GM12878 (cell line): Measurements from ENCODE around the gene MAN1B1. TPM values are rescaled to one million over a fixed set of nuclear protein-coding genes. Genes with fewer than 3 reads are reported as not detected.

Experiments
- ATAC-seq: fragments of 200-7000 bp; cut with Tn5 transposase; 3 replicates; pipeline ENCODE4 v1.9.1; 2020; ENCODE audit warnings: mild to moderate bottlenecking, moderate library complexity
- BruUV-seq: library from RNA; stranded (reverse); fragments of 400-500 nt; replicated peaks from 2 replicates; lab custom pipeline; 2021; lab: Mats Ljungman, UMichigan
- CTCF ChIA-PET: fragments of 300-600 bp; sonication (Branson Sonifier 250); formaldehyde crosslinking; extraction: SDS; loops from one replicate; lab custom pipeline; 2021; ENCODE audit warnings: inconsistent platforms; lab: Yijun Ruan, JAX
- POLR2A ChIA-PET: fragments of 350-600 bp; formaldehyde crosslinking; extraction: SDS; loops from one replicate; lab custom pipeline; 2021; ENCODE audit warnings: inconsistent platforms; lab: Charles Lee
- RAD21 ChIA-PET: fragments of 300-600 bp; sonication (Branson Sonifier 250); formaldehyde crosslinking; loops from one replicate; lab custom pipeline; 2023; ENCODE audit warnings: antibody characterized with exemption; ENCODE audit not compliant: unreplicated experiment; lab: Charles Lee
- SMC1A ChIA-PET: fragments of 300-600 bp; sonication (Branson Sonifier 250); formaldehyde crosslinking; loops from one replicate; lab custom pipeline; 2023; ENCODE audit not compliant: unreplicated experiment, uncharacterized antibody; lab: Charles Lee
- DNase-seq: peaks from one replicate; pipeline ENCODE4 v3.0.0-alpha.2; 2011; ENCODE audit warnings: low read depth, low spot score
- FAIRE-seq: peaks from 3 replicates; lab custom pipeline; 2011; peaks lifted over from hg19 to GRCh38; lab: Jason Lieb, UNC
- H2AFZ ChIP-seq: 2 replicates; pipeline ENCODE4 v1.6.0; 2011; ENCODE audit warnings: low read depth, low read length, control low read depth; ENCODE audit not compliant: control insufficient read depth
- H3K27ac ChIP-seq: 2 replicates; pipeline ENCODE4 v1.5.1; 2011; ENCODE audit warnings: control low read depth; ENCODE audit not compliant: control insufficient read depth, insufficient read depth
- H3K27me3 ChIP-seq, 2 experiments: replicated peaks in 1 of 2; 2 replicates each; pipeline versions ENCODE4 v1.6.0 to v1.6.1; 2011; ENCODE audit warnings: low read length in 1 of 2; ENCODE audit not compliant: control insufficient read depth in 2 of 2, insufficient read depth in 2 of 2
- H3K36me3 ChIP-seq, 2 experiments: 2 replicates each; pipeline ENCODE4 v1.5.1; 2011; ENCODE audit warnings: low read length in 1 of 2; ENCODE audit not compliant: control insufficient read depth in 2 of 2, insufficient read depth in 2 of 2
- H3K4me1 ChIP-seq: 2 replicates; pipeline ENCODE4 v1.6.1; 2011; ENCODE audit warnings: mild to moderate bottlenecking, low read length, moderate library complexity, mixed read lengths; ENCODE audit not compliant: control insufficient read depth, insufficient read depth
- H3K4me2 ChIP-seq: 2 replicates; pipeline ENCODE4 v1.6.0; 2011; ENCODE audit warnings: control low read depth; ENCODE audit not compliant: control insufficient read depth, insufficient read depth
- H3K4me3 ChIP-seq: fragments of 200-600 bp; sonication (generic); 2 replicates; pipeline ENCODE4 v1.5.1; 2016
- H3K79me2 ChIP-seq: 2 replicates; pipeline ENCODE4 v1.6.0; 2011; ENCODE audit warnings: low read length; ENCODE audit not compliant: control insufficient read depth, insufficient read depth
- H3K9ac ChIP-seq: 2 replicates; pipeline ENCODE4 v1.8.0; 2011; ENCODE audit warnings: low read length, control low read depth, mixed read lengths; ENCODE audit not compliant: control insufficient read depth, insufficient read depth
- H3K9me3 ChIP-seq: replicated peaks from 3 replicates; pipeline ENCODE4 v1.5.1; 2011; ENCODE audit warnings: mild to moderate bottlenecking, low read length; ENCODE audit not compliant: control insufficient read depth, insufficient read depth
- H4K20me1 ChIP-seq: 2 replicates; pipeline ENCODE4 v1.6.0; 2011; ENCODE audit not compliant: control insufficient read depth, insufficient read depth
- PKNOX1 ChIP-seq: fragments of 450-650 bp; IDR thresholded peaks from 2 replicates; pipeline ENCODE4 v1.6.1; 2016; ENCODE audit warnings: mild to moderate bottlenecking
- STAT1 ChIP-seq: fragments of 450-650 bp; conservative IDR thresholded peaks from 2 replicates; pipeline ENCODE4 v1.6.1; 2014; ENCODE audit warnings: antibody characterized with exemption, mild to moderate bottlenecking
- WGBS: methylation state at CpG from one replicate; pipeline ENCODE4 v1.1.6; 2016; ENCODE audit warnings: low lambda C conversion rate; ENCODE audit not compliant: insufficient replicate concordance, insufficient coverage; ENCODE audit errors: missing lambda C conversion rate; 5-methylcytosine and 5-hydroxymethylcytosine counted together
- in situ Hi-C: fragments of 300-500 bp; cut with MboI; formaldehyde crosslinking; loops from 9 replicates; pipeline ENCODE4 v1.14.3; 2018; ENCODE audit warnings: mixed read lengths
- intact Hi-C: fragments of 100-400 bp; cut with micrococcal nuclease; formaldehyde crosslinking; loops from one replicate; pipeline ENCODE4 v1.14.2; 2022; ENCODE audit not compliant: unreplicated experiment
- polyA plus RNA-seq, 11 experiments: library from polyadenylated mRNA; depleted of rRNA in 4 of 11; unstranded in 6 of 11; stranded (reverse) in 5 of 11; fragments of >200 nt; fragmentation: Nextera tagmentation in 4 of 11; fragmentation: Illumina TruSeq in 1 of 11; extraction: Ambion mirVana in 4 of 11; extraction: Trizol in 1 of 11; gene quantifications; 1 replicate in 1 of 11; 2 replicates in 10 of 11; pipeline versions ENCODE4 v1.2.1 to v1.2.3, GENCODE V29; 2011 to 2016; ENCODE audit warnings: inconsistent platforms in 2 of 11, missing spikeins in 2 of 11, low read depth in 1 of 11
- total RNA-seq, 4 experiments: library from RNA; depleted of rRNA in 3 of 4; stranded (reverse); fragments of >200 nt in 3 of 4; fragmentation: Illumina TruSeq in 1 of 4; extraction: Trizol in 1 of 4; gene quantifications; 2 replicates each; pipeline versions ENCODE4 v1.2.1 to v1.2.3, GENCODE V29; 2013 to 2021

Gene MAN1B1
- total and polyA plus RNA-seq, 10 of the 15 experiments (the other 5 are each of a cell fraction or from before 2014, with no cell fraction given), result 0.71 to 34.1 (median 22.7) TPM

GRCh38 chr9:137068539-137069507, 18.0 kb upstream of the MAN1B1 start:
- intact Hi-C loops (loop anchor here (5.0 kb wide), 1 partner anchor 48 kb away; no protein-coding TSS in a partner anchor), in situ Hi-C loops (no loop called here)
- FAIRE-seq (no peak), DNase-seq (no peak), ATAC-seq (no peak)
- Histone ChIP-seq H3K4me1 (peaks cover 25% of the 10 kb centered on the region), H3K4me3 (peak overlapping the region; percentile 80), H3K27me3 (no peaks in the 10 kb centered on the region), H3K79me2 (peaks cover 7% of the 10 kb centered on the region), H3K9me3 (no peaks in the 10 kb centered on the region), H3K27ac (no peak overlapping the region), H2AFZ (no peak overlapping the region), H4K20me1 (no peaks in the 10 kb centered on the region), H3K36me3 (no peaks in the 10 kb centered on the region; a peak in 2 of 4 replicates), H3K9ac (peak overlapping the region; percentile 56), H3K4me2 (peak overlapping the region; percentile 90)
- ChIA-PET SMC1A (interaction anchor here (0.8 to 7.2 kb wide), 11 partner anchors 8 to 169 kb away, joined by 3 to 30 read pairs (median 8); partner anchors contain the start of genes MAN1B1 and NPDC1), RAD21 (interaction anchor here (0.6 to 5.0 kb wide), 19 partner anchors 8 to 168 kb away, joined by 3 to 25 read pairs (median 9); partner anchors contain the start of genes CYSRT1, MAN1B1, NPDC1 and RNF224), CTCF (interaction anchor here (0.8 to 7.9 kb wide), 33 partner anchors 8 to 282 kb away, joined by 3 to 81 read pairs (median 7); partner anchors contain the start of genes CYSRT1, FBXW5, FUT7 and MAN1B1), POLR2A (interaction anchor here (0.6 to 3.5 kb wide), 12 partner anchors 8 to 154 kb away, joined by 3 to 22 read pairs (median 4); partner anchors contain the start of genes MAN1B1 and UAP1L1)
- 48% methylated on average over 17 of the region's 17 CpGs for WGBS
- peak; percentile 85 for TF ChIP-seq PKNOX1
- TF ChIP-seq STAT1, result no peak
- BruUV-seq, result no TSS peak
